NCI-H2227 treated with DMSO at 0.1 percent for 48 hours (cell line): ENCODE measurements around the gene SPCS3.

Experiments used
- DNase-seq: peaks from one replicate; lab custom pipeline; 2025; lab: John Stamatoyannopoulos, UW

Gene SPCS3

GRCh38 chr4:176350671-176351070, 30.9 kb downstream of the SPCS3 start:
- DNase-seq: no peak

GRCh38 chr4:176354884-176355283, 35.1 kb downstream of the SPCS3 start:
- DNase-seq: no peak

- no peak for DNase-seq
Observed at GRCh38 chr4:176357359-176358082, 37.8 kb downstream of the SPCS3 start.

- DNase-seq: no peak
Observed at GRCh38 chr4:176358083-176358469, 38.3 kb downstream of the SPCS3 start.

DNA sequence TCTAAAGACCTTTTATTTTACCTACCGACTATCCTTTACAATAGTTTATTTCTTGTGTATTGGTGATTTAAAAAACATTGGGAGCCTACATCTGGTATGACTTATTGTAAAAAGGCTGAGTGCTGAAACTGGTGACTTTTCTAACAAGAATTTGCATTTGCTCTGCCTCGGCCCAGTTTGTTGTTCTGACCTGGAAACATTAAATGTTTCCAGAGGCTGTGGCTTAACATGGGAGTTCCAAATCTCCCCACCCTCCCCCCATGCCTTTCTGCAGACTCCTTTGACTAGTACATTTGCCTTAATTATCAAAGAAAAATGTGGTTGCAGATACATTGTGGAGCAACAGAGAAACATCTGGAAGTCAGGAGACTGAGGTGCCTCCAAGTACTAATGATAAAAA, 39.8 kb downstream of the SPCS3 start:
- DNase-seq: no peak

DNA sequence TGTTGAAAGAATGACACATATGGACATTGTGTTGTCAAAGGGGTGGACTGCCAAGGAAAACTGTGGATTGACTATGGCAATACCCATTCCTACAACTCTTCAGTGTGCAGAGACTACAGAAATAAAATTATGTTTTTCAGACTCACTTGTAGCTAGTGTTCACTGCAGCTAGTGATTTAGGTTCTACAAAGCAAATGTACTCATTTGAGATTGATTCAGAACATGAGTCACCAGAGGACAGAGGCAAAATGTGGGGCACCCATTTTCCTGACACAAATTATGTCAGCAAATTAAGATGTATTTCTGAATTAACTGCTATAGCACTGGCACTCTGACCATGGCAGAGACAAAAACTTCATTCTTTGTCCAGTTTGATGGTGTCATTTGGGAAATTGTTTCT, 40.7 kb downstream of the SPCS3 start:
- DNase-seq: no peak

DNA sequence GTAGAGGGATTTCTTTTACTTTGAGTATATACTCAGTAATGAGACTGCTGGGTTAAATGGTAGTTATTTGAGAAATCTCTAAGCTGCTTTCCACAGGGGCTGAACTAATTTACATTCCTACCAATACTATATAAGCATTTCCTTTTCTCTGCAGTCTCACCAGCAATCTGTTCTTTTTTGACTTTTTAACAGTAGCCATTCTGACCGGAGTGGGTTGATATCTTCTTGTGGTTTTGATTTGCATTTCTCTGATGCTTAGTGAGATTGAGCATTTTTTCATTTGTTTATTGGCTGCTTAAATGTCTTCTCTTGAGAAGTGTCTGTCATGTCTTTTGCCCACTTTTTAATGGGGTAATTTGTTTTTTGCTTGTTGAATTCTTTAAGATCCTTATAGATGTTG, 43.3 kb downstream of the SPCS3 start:
- no peak for DNase-seq

- no peak for DNase-seq
Observed at GRCh38 chr4:176367771-176368465, 48.2 kb downstream of the SPCS3 start.

GRCh38 chr4:176376032-176376614, 56.4 kb downstream of the SPCS3 start:
- DNase-seq: peak; percentile 12

DNA sequence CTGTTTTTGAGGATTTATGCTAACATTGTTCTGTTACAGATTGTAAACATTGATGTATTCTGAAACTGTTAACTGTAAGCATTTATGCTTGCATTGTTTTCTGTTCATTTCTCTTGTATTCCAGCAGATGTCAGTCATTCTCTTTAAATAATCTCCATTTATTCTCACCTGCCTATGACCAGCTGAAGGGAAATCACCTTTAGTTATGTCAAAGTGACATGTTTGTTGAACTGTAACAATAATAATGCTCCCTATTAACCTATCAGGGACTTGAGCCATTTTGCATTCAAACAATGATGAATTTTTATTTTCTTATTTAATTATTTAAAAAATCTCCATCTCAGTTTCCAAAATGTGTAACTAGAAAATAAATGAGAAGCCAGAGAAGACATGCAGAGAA, 58.0 kb downstream of the SPCS3 start:
- DNase-seq: no peak

GRCh38 chr4:176380352-176381157, 60.8 kb downstream of the SPCS3 start:
- peak; percentile 16 for DNase-seq
